CD4-positive, alpha-beta memory T cell (primary cell): Measurements from ENCODE around the gene ELMO1. TPM values are rescaled to one million over a fixed set of nuclear protein-coding genes. Genes with fewer than 3 reads are reported as not detected.

ENCODE experiments used
- CTCF ChIA-PET: fragments of 350-600 bp; sonication (Branson Sonifier 250); formaldehyde crosslinking; loops from one replicate; lab custom pipeline; 2021; ENCODE audit warnings: inconsistent platforms; ENCODE audit not compliant: partially characterized antibody; lab: Charles Lee
- POLR2A ChIA-PET: fragments of 350-600 bp; sonication (Branson Sonifier 250); formaldehyde crosslinking; loops from one replicate; lab custom pipeline; 2021; ENCODE audit not compliant: partially characterized antibody; lab: Charles Lee
- DNase-seq, 5 donors: peaks; one replicate each; pipeline versions ENCODE4 v3.0.0 to v3.0.0-alpha.2; 2020 to 2022; ENCODE audit warnings: mixed read lengths in 1 of 5
- H3K27ac ChIP-seq: one replicate; pipeline ENCODE4 v1.7.0; 2013; ENCODE audit warnings: low read depth, low read length
- H3K27me3 ChIP-seq: 2 replicates; pipeline ENCODE4 v1.7.0; 2013; ENCODE audit warnings: mild to moderate bottlenecking, low read length, moderate library complexity; ENCODE audit not compliant: insufficient read depth
- H3K36me3 ChIP-seq: 2 replicates; pipeline ENCODE4 v1.7.0; 2013; ENCODE audit warnings: mild to moderate bottlenecking, low read length, moderate library complexity; ENCODE audit not compliant: insufficient read depth
- H3K4me1 ChIP-seq: 2 replicates; pipeline ENCODE4 v1.7.0; 2013; ENCODE audit warnings: mild to moderate bottlenecking, low read length, moderate library complexity; ENCODE audit not compliant: insufficient read depth
- H3K4me3 ChIP-seq, 2 donors: one replicate each; pipeline ENCODE4 v1.7.0; 2013; ENCODE audit warnings: low read length in 2 of 2, mild to moderate bottlenecking in 1 of 2
- H3K9me3 ChIP-seq, 2 donors: one replicate each; pipeline ENCODE4 v1.7.0; 2013; ENCODE audit warnings: low read length in 2 of 2, control low read depth in 1 of 2; ENCODE audit not compliant: control insufficient read depth in 1 of 2
- H3K27ac Mint-ChIP-seq, 7 donors: one replicate each; pipeline ENCODE4 v1.8.0; 2020 to 2021; ENCODE audit warnings: mixed read lengths in 7 of 7, mild to moderate bottlenecking in 6 of 7, inconsistent platforms in 3 of 7, moderate library complexity in 3 of 7
- H3K27me3 Mint-ChIP-seq, 2 donors: one replicate each; pipeline ENCODE4 v1.8.0; 2020 to 2021; ENCODE audit warnings: mixed read lengths in 2 of 2
- H3K36me3 Mint-ChIP-seq, 2 donors: one replicate each; pipeline ENCODE4 v1.8.0; 2020 to 2021; ENCODE audit warnings: mixed read lengths in 2 of 2, inconsistent platforms in 1 of 2, mild to moderate bottlenecking in 1 of 2
- H3K4me1 Mint-ChIP-seq, 4 donors: one replicate each; pipeline ENCODE4 v1.8.0; 2020 to 2021; ENCODE audit warnings: mixed read lengths in 4 of 4, mild to moderate bottlenecking in 1 of 4
- H3K4me3 Mint-ChIP-seq, 8 donors: one replicate each; pipeline ENCODE4 v1.8.0; 2020 to 2021; ENCODE audit warnings: mixed read lengths in 8 of 8, mild to moderate bottlenecking in 7 of 8, moderate library complexity in 6 of 8, inconsistent platforms in 3 of 8
- H3K9me3 Mint-ChIP-seq, 8 donors: one replicate each; pipeline ENCODE4 v1.8.0; 2020 to 2021; ENCODE audit warnings: mixed read lengths in 8 of 8, mild to moderate bottlenecking in 5 of 8, inconsistent platforms in 3 of 8, moderate library complexity in 1 of 8
- intact Hi-C: fragments of 100-400 bp; cut with micrococcal nuclease; formaldehyde crosslinking; loops from one replicate; pipeline ENCODE4 v1.15.1; 2023
- polyA plus RNA-seq, 2 donors: library from polyadenylated mRNA; unstranded; fragments of 300-500 nt; fragmentation: Illumina TruSeq; gene quantifications; one replicate each; pipeline ENCODE4 v1.2.3, GENCODE V29; 2021
- total RNA-seq, 2 experiments: library from RNA; stranded (reverse); gene quantifications; one replicate each; pipeline ENCODE4 v1.2.3, GENCODE V29; 2021

Gene ELMO1
- total and polyA plus RNA-seq, 4 experiments from 2014 or later: 45.1 to 131 (median 111) TPM

- ChIA-PET POLR2A (interaction anchor here (0.7 kb wide), 1 partner anchor 659 kb away, joined by 3 read pairs; no protein-coding TSS in a partner anchor), CTCF (interaction anchor here (0.9 to 1.8 kb wide), 2 partner anchors 47 to 48 kb away, joined by 3 to 4 read pairs; no protein-coding TSS in a partner anchor)
- Mint-ChIP-seq H3K9me3 (peaks cover 0 to 5% (median 3%) of the 10 kb centered on the region in 8 donors), H3K4me3 (no peak overlapping the region), H3K36me3 (peaks cover 57 to 67% of the 10 kb centered on the region in 2 donors), H3K4me1 (peaks cover 2 to 15% (median 10%) of the 10 kb centered on the region in 4 donors), H3K27ac (peak overlapping the region in 2 of 7 donors; percentile 33 to 51), H3K27me3 (no peaks in the 10 kb centered on the region)
- intact Hi-C loops: no loop called here
- Histone ChIP-seq H3K27me3 (no peaks in the 10 kb centered on the region), H3K36me3 (no peaks in the 10 kb centered on the region), H3K9me3 (no peaks in the 10 kb centered on the region), H3K4me3 (no peak overlapping the region), H3K4me1 (no peaks in the 10 kb centered on the region), H3K27ac (no peak overlapping the region)
- no peak for DNase-seq
Measured at GRCh38 chr7:37151741-37152413, 296.8 kb downstream of the ELMO1 start.

DNA sequence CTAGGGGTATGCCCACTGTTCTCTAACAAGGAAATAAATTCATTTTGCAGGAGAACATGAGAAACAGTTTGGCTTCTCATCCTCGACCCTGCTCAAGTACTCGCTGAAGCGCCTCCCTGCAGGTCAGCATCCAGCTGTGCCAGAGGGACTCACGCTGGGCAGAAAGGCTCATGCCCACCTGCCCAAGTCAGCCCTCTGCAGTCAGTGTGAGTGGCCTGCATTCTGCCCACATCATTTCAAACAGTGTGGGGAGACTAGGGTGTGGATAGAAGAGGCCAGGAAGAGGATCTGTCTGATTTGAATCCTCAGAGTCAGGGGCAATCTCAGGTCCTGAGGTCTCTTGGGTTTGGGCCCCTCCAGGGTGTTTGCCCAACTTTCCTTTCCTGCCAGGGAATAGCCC lies 297.8 kb downstream of the ELMO1 start:
- Histone ChIP-seq H3K27me3 (no peaks in the 10 kb centered on the region), H3K27ac (no peak overlapping the region), H3K36me3 (no peaks in the 10 kb centered on the region), H3K4me1 (no peaks in the 10 kb centered on the region), H3K4me3 (no peak overlapping the region), H3K9me3 (no peaks in the 10 kb centered on the region)
- ChIA-PET CTCF (interaction anchor here (0.9 kb wide), 1 partner anchor 49 kb away, joined by 3 read pairs; no protein-coding TSS in a partner anchor), POLR2A (no interaction called here)
- Mint-ChIP-seq H3K36me3 (peaks cover 50 to 60% of the 10 kb centered on the region in 2 donors), H3K9me3 (peaks cover 0 to 5% (median 0%) of the 10 kb centered on the region in 8 donors), H3K4me3 (no peak overlapping the region), H3K4me1 (peaks cover 2 to 9% (median 3%) of the 10 kb centered on the region in 4 donors), H3K27me3 (no peaks in the 10 kb centered on the region), H3K27ac (peak overlapping the region in 1 of 7 donors; percentile 66)
- DNase-seq: no peak
- intact Hi-C loops: no loop called here

- Histone ChIP-seq H3K9me3 (no peaks in the 10 kb centered on the region), H3K27ac (no peak overlapping the region), H3K4me1 (no peaks in the 10 kb centered on the region), H3K4me3 (no peak overlapping the region), H3K27me3 (no peaks in the 10 kb centered on the region), H3K36me3 (no peaks in the 10 kb centered on the region)
- intact Hi-C loops: no loop called here
- POLR2A ChIA-PET: no interaction called here
- CTCF ChIA-PET: no interaction called here
- H3K27ac Mint-ChIP-seq: peak overlapping the region in 1 of 7 donors; percentile 8
- no peak overlapping the region for H3K4me3 Mint-ChIP-seq
- H3K9me3 Mint-ChIP-seq: peaks cover 0 to 2% (median 0%) of the 10 kb centered on the region in 8 donors
- H3K36me3 Mint-ChIP-seq: peaks cover 44 to 61% of the 10 kb centered on the region in 2 donors
- no peaks in the 10 kb centered on the region for H3K27me3 Mint-ChIP-seq
- peaks cover 0 to 6% (median 3%) of the 10 kb centered on the region in 4 donors for H3K4me1 Mint-ChIP-seq
- DNase-seq: no peak
Measured at GRCh38 chr7:37150180-37150579, 298.5 kb downstream of the ELMO1 start.

GRCh38 chr7:37149773-37150124 lies 298.9 kb downstream of the ELMO1 start:
- no peak overlapping the region for H3K4me3 Mint-ChIP-seq
- H3K27ac Mint-ChIP-seq: peak overlapping the region in 4 of 7 donors; percentile 5 to 44 (median 20)
- POLR2A ChIA-PET: no interaction called here
- no peaks in the 10 kb centered on the region for H3K36me3 ChIP-seq
- H3K27me3 Mint-ChIP-seq: no peaks in the 10 kb centered on the region
- peaks cover 0 to 6% (median 3%) of the 10 kb centered on the region in 4 donors for H3K4me1 Mint-ChIP-seq
- H3K9me3 Mint-ChIP-seq: peaks cover 0 to 2% (median 0%) of the 10 kb centered on the region in 8 donors
- no peak overlapping the region for H3K4me3 ChIP-seq
- H3K4me1 ChIP-seq: no peaks in the 10 kb centered on the region
- CTCF ChIA-PET: no interaction called here
- H3K9me3 ChIP-seq: no peaks in the 10 kb centered on the region
- no peak overlapping the region for H3K27ac ChIP-seq
- H3K27me3 ChIP-seq: no peaks in the 10 kb centered on the region
- intact Hi-C loops: no loop called here
- peaks cover 43 to 58% of the 10 kb centered on the region in 2 donors for H3K36me3 Mint-ChIP-seq
- no peak for DNase-seq

GRCh38 chr7:37149051-37149772 lies 299.5 kb downstream of the ELMO1 start:
- H3K36me3 Mint-ChIP-seq: peaks cover 44 to 56% of the 10 kb centered on the region in 2 donors
- DNase-seq: no peak

GRCh38 chr7:37145682-37146081 lies 303.0 kb downstream of the ELMO1 start:
- Histone ChIP-seq H3K4me1 (no peaks in the 10 kb centered on the region), H3K9me3 (no peaks in the 10 kb centered on the region), H3K36me3 (no peaks in the 10 kb centered on the region), H3K27me3 (no peaks in the 10 kb centered on the region), H3K4me3 (no peak overlapping the region), H3K27ac (no peak overlapping the region)
- H3K27me3 Mint-ChIP-seq: no peaks in the 10 kb centered on the region
- POLR2A ChIA-PET: no interaction called here
- CTCF ChIA-PET: interaction anchor here (1.1 to 1.2 kb wide), 2 partner anchors 27 to 47 kb away, joined by 3 read pairs; no protein-coding TSS in a partner anchor
- H3K4me3 Mint-ChIP-seq: no peak overlapping the region
- H3K36me3 Mint-ChIP-seq: peaks cover 48 to 60% of the 10 kb centered on the region in 2 donors
- no peak for DNase-seq
- H3K9me3 Mint-ChIP-seq: peaks cover 6 to 18% (median 11%) of the 10 kb centered on the region in 8 donors
- no peak overlapping the region for H3K27ac Mint-ChIP-seq
- peaks cover 0 to 10% (median 5%) of the 10 kb centered on the region in 4 donors for H3K4me1 Mint-ChIP-seq
- intact Hi-C loops: no loop called here

More at GRCh38 chr7:37149051-37149772, 299.5 kb downstream of the ELMO1 start:
- ChIA-PET POLR2A (no interaction called here), CTCF (no interaction called here)
- Mint-ChIP-seq H3K4me3 (no peak overlapping the region), H3K27ac (peak overlapping the region in 3 of 7 donors; percentile 5 to 47 (median 32)), H3K27me3 (no peaks in the 10 kb centered on the region), H3K4me1 (peaks cover 0 to 4% (median 3%) of the 10 kb centered on the region in 4 donors), H3K9me3 (no peaks in the 10 kb centered on the region)
- no peak overlapping the region for H3K4me3 ChIP-seq
- no peaks in the 10 kb centered on the region for H3K27me3 ChIP-seq
- H3K9me3 ChIP-seq: no peaks in the 10 kb centered on the region
- no peaks in the 10 kb centered on the region for H3K36me3 ChIP-seq
- intact Hi-C loops: no loop called here
- H3K27ac ChIP-seq: no peak overlapping the region
- no peaks in the 10 kb centered on the region for H3K4me1 ChIP-seq

DNA sequence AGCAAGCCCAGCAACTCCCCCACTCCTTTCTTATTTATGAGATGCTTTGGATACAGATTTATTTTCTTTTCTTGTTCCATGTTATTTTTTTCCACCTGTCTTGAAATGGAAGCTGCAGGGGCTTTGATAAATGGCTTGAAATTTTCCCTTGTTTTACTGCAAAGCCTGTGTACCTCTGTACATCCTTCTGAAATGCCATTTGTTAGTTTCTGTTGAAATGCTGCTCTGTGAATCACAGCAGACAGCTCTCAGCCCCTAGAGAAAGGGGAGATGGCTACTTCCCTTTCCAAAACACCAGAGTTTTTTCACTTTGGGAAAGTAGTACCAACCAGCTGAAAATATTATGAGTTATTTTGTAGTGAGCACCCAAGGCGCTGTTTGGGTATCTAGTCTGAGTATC lies 304.2 kb downstream of the ELMO1 start:
- Histone ChIP-seq H3K36me3 (no peaks in the 10 kb centered on the region), H3K4me3 (no peak overlapping the region), H3K27ac (no peak overlapping the region), H3K27me3 (no peaks in the 10 kb centered on the region), H3K4me1 (no peaks in the 10 kb centered on the region), H3K9me3 (no peaks in the 10 kb centered on the region)
- H3K27ac Mint-ChIP-seq: peak overlapping the region in 1 of 7 donors; percentile 29
- ChIA-PET POLR2A (no interaction called here), CTCF (interaction anchor here (1.0 to 1.2 kb wide), 4 partner anchors 16 to 46 kb away, joined by 3 to 5 read pairs (median 3); no protein-coding TSS in a partner anchor)
- peaks cover 49 to 61% of the 10 kb centered on the region in 2 donors for H3K36me3 Mint-ChIP-seq
- H3K4me3 Mint-ChIP-seq: no peak overlapping the region
- no peaks in the 10 kb centered on the region for H3K27me3 Mint-ChIP-seq
- DNase-seq: no peak
- H3K4me1 Mint-ChIP-seq: peaks cover 0 to 10% (median 6%) of the 10 kb centered on the region in 4 donors
- H3K9me3 Mint-ChIP-seq: peaks cover 9 to 31% (median 20%) of the 10 kb centered on the region in 8 donors
- intact Hi-C loops: no loop called here
